Lung (tissue), 12 donors: ENCODE data around the gene DRC7. TPM values are rescaled to one million over a fixed set of nuclear protein-coding genes. Genes with fewer than 3 reads are reported as not detected.

Experiments
- ATAC-seq: fragments of 200-7000 bp; cut with Tn5 transposase; one replicate; pipeline ENCODE4 v1.9.1; 2020; ENCODE audit warnings: moderate number of reproducible peaks; ENCODE audit not compliant: insufficient read depth, low FRiP score
- DNase-seq, 3 donors: peaks; one replicate each; pipeline ENCODE4 v3.0.0-alpha.2; 2013 to 2017
- H3K27ac ChIP-seq, 2 donors: one replicate each; pipeline ENCODE4 v1.5.1; 2013; ENCODE audit warnings: mild to moderate bottlenecking in 2 of 2, moderate library complexity in 2 of 2, control low read depth in 1 of 2, inconsistent platforms in 1 of 2, low read depth in 1 of 2, low read length in 1 of 2
- H3K27me3 ChIP-seq, 3 donors: one replicate each; pipeline ENCODE4 v1.5.1; 2013; ENCODE audit warnings: low read length in 2 of 3; ENCODE audit not compliant: control insufficient read depth in 3 of 3, insufficient read depth in 3 of 3
- H3K36me3 ChIP-seq, 4 donors: one replicate each; pipeline ENCODE4 v1.5.1; 2013; ENCODE audit warnings: low read length in 4 of 4, mild to moderate bottlenecking in 1 of 4, moderate library complexity in 1 of 4; ENCODE audit not compliant: control insufficient read depth in 4 of 4, insufficient read depth in 4 of 4
- H3K4me1 ChIP-seq, 5 donors: one replicate each; pipeline ENCODE4 v1.5.1; 2013; ENCODE audit warnings: low read length in 5 of 5, mild to moderate bottlenecking in 2 of 5, moderate library complexity in 1 of 5; ENCODE audit not compliant: control insufficient read depth in 5 of 5, insufficient read depth in 5 of 5
- H3K4me3 ChIP-seq: one replicate; pipeline ENCODE4 v1.5.1; 2013; ENCODE audit warnings: mild to moderate bottlenecking, control low read depth, moderate library complexity
- H3K9ac ChIP-seq, 2 donors: one replicate each; pipeline ENCODE4 v1.5.1; 2013; ENCODE audit warnings: low read length in 2 of 2, control low read depth in 1 of 2; ENCODE audit not compliant: insufficient read depth in 1 of 2
- H3K9me3 ChIP-seq, 4 donors: one replicate each; pipeline ENCODE4 v1.5.1; 2013; ENCODE audit warnings: low read length in 3 of 4, mild to moderate bottlenecking in 1 of 4, moderate library complexity in 1 of 4; ENCODE audit not compliant: control insufficient read depth in 4 of 4, insufficient read depth in 3 of 4
- CTCF ChIP-seq: IDR thresholded peaks from 2 replicates; pipeline ENCODE4 v1.5.1; 2012; ENCODE audit warnings: mild to moderate bottlenecking; ENCODE audit errors: control extremely low read depth, extremely low read depth
- WGBS, 2 donors: extraction: QIAGEN DNeasy Blood & Tissue Kit; methylation state at CpG; one replicate each; pipeline ENCODE4 v1.1.7; 2013; 5-methylcytosine and 5-hydroxymethylcytosine counted together
- polyA plus RNA-seq, 2 donors: library from polyadenylated mRNA; stranded (reverse); fragments of 200-250 nt; gene quantifications; one replicate each; pipeline ENCODE4 v1.2.1, GENCODE V29; 2013
- total RNA-seq, 2 donors: library from RNA; depleted of rRNA in 1 of 2; stranded (reverse); fragments of >200 nt in 1 of 2; gene quantifications; one replicate each; pipeline ENCODE4 v1.2.1, GENCODE V29; 2014 to 2021
- donor health status: control.
- donor health status: control.
- donor health status: Bipolar disorder and iron deficiency.
- donor health status: healthy.
- donor health status: DM: yes; HTN: yes; CAD: no.

The DRC7 gene
- total and polyA plus RNA-seq, 4 donors, result 2.5 to 10.9 (median 6.4) TPM

- H3K4me3 ChIP-seq, result no peak overlapping the region
- no peaks in the 10 kb centered on the region for H3K9me3 ChIP-seq
- H3K4me1 ChIP-seq, result no peaks in the 10 kb centered on the region
- no peak for TF ChIP-seq CTCF
- DNase-seq (no peak), ATAC-seq (no peak)
- peaks cover 0 to 23% (median 0%) of the 10 kb centered on the region in 4 donors for H3K36me3 ChIP-seq
- WGBS, 2 donors, result 89 to 91% methylated on average over 6 of the region's 6 CpGs
- no peak overlapping the region for H3K9ac ChIP-seq
- H3K27ac ChIP-seq, result no peak overlapping the region
- H3K27me3 ChIP-seq, result no peaks in the 10 kb centered on the region
Measured at GRCh38 chr16:57664662-57665025, 30.0 kb upstream of the DRC7 start.

- DNase-seq (no peak), ATAC-seq (no peak)
- no peak for TF ChIP-seq CTCF
Measured at GRCh38 chr16:57665541-57665940, 29.1 kb upstream of the DRC7 start.

GRCh38 chr16:57666353-57667047 is 28.1 kb upstream of the DRC7 start:
- Histone ChIP-seq H3K36me3 (peaks cover 0 to 13% (median 0%) of the 10 kb centered on the region in 4 donors), H3K9me3 (no peaks in the 10 kb centered on the region), H3K4me1 (no peaks in the 10 kb centered on the region), H3K27me3 (no peaks in the 10 kb centered on the region), H3K4me3 (no peak overlapping the region), H3K27ac (no peak overlapping the region), H3K9ac (no peak overlapping the region)
- ATAC-seq (no peak), DNase-seq (no peak)
- WGBS, 2 donors, result 88 to 94% methylated on average over 11 of the region's 11 CpGs
- no peak for TF ChIP-seq CTCF

More at GRCh38 chr16:57665541-57665940, 29.1 kb upstream of the DRC7 start:
- Histone ChIP-seq H3K4me1 (no peaks in the 10 kb centered on the region), H3K4me3 (no peak overlapping the region), H3K36me3 (peaks cover 0 to 17% (median 0%) of the 10 kb centered on the region in 4 donors), H3K9ac (no peak overlapping the region), H3K27ac (no peak overlapping the region), H3K27me3 (no peaks in the 10 kb centered on the region), H3K9me3 (no peaks in the 10 kb centered on the region)
- 69 to 92% methylated on average over 3 to 4 of the region's 4 CpGs for WGBS, 2 donors
